ENCODE measurements around the gene IREB2. TPM values are rescaled to one million over a fixed set of nuclear protein-coding genes. Genes with fewer than 3 reads are reported as not detected.

IREB2 gene
- total and polyA plus RNA-seq, 12 donors: 6.0 to 39.8 (median 30.2) TPM

- DNase-seq (no peak), ATAC-seq (no peak)
- TF ChIP-seq, protein P1, sequence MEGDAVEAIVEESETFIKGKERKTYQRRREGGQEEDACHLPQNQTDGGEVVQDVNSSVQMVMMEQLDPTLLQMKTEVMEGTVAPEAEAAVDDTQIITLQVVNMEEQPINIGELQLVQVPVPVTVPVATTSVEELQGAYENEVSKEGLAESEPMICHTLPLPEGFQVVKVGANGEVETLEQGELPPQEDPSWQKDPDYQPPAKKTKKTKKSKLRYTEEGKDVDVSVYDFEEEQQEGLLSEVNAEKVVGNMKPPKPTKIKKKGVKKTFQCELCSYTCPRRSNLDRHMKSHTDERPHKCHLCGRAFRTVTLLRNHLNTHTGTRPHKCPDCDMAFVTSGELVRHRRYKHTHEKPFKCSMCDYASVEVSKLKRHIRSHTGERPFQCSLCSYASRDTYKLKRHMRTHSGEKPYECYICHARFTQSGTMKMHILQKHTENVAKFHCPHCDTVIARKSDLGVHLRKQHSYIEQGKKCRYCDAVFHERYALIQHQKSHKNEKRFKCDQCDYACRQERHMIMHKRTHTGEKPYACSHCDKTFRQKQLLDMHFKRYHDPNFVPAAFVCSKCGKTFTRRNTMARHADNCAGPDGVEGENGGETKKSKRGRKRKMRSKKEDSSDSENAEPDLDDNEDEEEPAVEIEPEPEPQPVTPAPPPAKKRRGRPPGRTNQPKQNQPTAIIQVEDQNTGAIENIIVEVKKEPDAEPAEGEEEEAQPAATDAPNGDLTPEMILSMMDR (IDR thresholded peaks at IDR 0.05): no peak
- Histone ChIP-seq H3K27me3 (peaks cover 0 to 12% (median 0%) of the 10 kb centered on the region in 7 donors), H3K36me3 (no peaks in the 10 kb centered on the region), H3K9me3 (no peaks in the 10 kb centered on the region), H3K4me1 (peaks cover 0 to 5% (median 0%) of the 10 kb centered on the region in 9 donors), H3K4me3 (no peak overlapping the region), H3K27ac (no peak overlapping the region)
- 77 to 89% methylated on average over 3 of the region's 3 CpGs for WGBS, 2 donors
- intact Hi-C loops (cut with DNase I): loop anchor here in 2 of 10 donors (2.0 to 10.0 kb wide), 2 partner anchors 50 to 106 kb away; no protein-coding TSS in a partner anchor
These were observed 23.3 kb upstream of the IREB2 start for GRCh38 chr15:78414621-78415250.

DNA sequence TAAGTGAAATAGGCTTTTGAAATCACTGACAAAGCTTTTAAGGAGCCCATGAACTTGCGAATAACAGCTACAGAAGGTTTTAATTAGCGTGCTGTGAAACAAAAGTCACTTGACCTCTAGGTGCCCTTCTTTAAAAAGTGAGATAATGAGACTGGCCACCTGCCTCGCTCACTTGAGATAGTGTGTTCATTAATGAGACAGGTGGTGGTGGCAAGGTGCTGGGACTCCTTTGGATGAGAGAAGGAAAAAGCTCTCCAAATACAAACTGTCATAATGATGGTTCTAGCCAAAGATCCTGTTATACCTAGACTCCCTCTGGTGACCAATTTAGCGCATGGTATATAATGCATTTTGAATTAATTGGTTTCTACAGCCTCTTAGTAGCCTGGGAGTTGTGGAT, 22.7 kb upstream of the IREB2 start:
- Histone ChIP-seq H3K36me3 (no peaks in the 10 kb centered on the region), H3K4me3 (no peak overlapping the region), H3K27me3 (peaks cover 0 to 12% (median 0%) of the 10 kb centered on the region in 7 donors), H3K9me3 (no peaks in the 10 kb centered on the region), H3K4me1 (peaks cover 0 to 5% (median 0%) of the 10 kb centered on the region in 9 donors), H3K27ac (no peak overlapping the region)
- intact Hi-C loops (cut with DNase I): loop anchor here in 2 of 10 donors (2.0 to 10.0 kb wide), 2 partner anchors 50 to 106 kb away; no protein-coding TSS in a partner anchor
- DNase-seq (no peak), ATAC-seq (peak in 1 of 8 donors; percentile 37)
- TF ChIP-seq, protein P1 (IDR thresholded peaks at IDR 0.05): peak in 6 of 9 donors; percentile 10 to 28 (median 20)
- WGBS, 2 donors: 66 to 72% methylated on average over 4 of the region's 4 CpGs

GRCh38 chr15:78417754-78418630, 20.0 kb upstream of the IREB2 start:
- Histone ChIP-seq H3K27ac (no peak overlapping the region), H3K36me3 (no peaks in the 10 kb centered on the region), H3K27me3 (peaks cover 0 to 7% (median 0%) of the 10 kb centered on the region in 7 donors), H3K4me3 (no peak overlapping the region), H3K9me3 (no peaks in the 10 kb centered on the region), H3K4me1 (no peaks in the 10 kb centered on the region)
- intact Hi-C loops (cut with DNase I): loop anchor here in 1 of 10 donors (10.0 kb wide), 1 partner anchor 53 kb away; no protein-coding TSS in a partner anchor
- ATAC-seq (no peak), DNase-seq (no peak)
- 75 to 81% methylated on average over 8 of the region's 8 CpGs for WGBS, 2 donors
- TF ChIP-seq, protein P1 (IDR thresholded peaks at IDR 0.05): no peak

- WGBS, 2 donors: 79 to 82% methylated on average over 9 of the region's 9 CpGs
- no peak overlapping the region for H3K27ac ChIP-seq
- DNase-seq (no peak), ATAC-seq (no peak)
- no peaks in the 10 kb centered on the region for H3K4me1 ChIP-seq
- peaks cover 0 to 4% (median 0%) of the 10 kb centered on the region in 7 donors for H3K27me3 ChIP-seq
- TF ChIP-seq, protein P1 (IDR thresholded peaks at IDR 0.05): no peak
- no peaks in the 10 kb centered on the region for H3K36me3 ChIP-seq
- no peak overlapping the region for H3K4me3 ChIP-seq
- no peaks in the 10 kb centered on the region for H3K9me3 ChIP-seq
- intact Hi-C loops (cut with DNase I): loop anchor here in 1 of 10 donors (10.0 kb wide), 1 partner anchor 54 kb away; no protein-coding TSS in a partner anchor
These were observed 19.3 kb upstream of the IREB2 start for GRCh38 chr15:78418686-78419085.

All from heart right ventricle (tissue), 16 donors.